GM12878 (cell line): ENCODE measurements around the gene SCGB3A2. TPM values are rescaled to one million over a fixed set of nuclear protein-coding genes. Genes with fewer than 3 reads are reported as not detected.

Source experiments
- ATAC-seq: fragments of 200-7000 bp; cut with Tn5 transposase; 3 replicates; pipeline ENCODE4 v1.9.1; 2020; ENCODE audit warnings: mild to moderate bottlenecking, moderate library complexity
- BruUV-seq: library from RNA; stranded (reverse); fragments of 400-500 nt; replicated peaks from 2 replicates; lab custom pipeline; 2021; lab: Mats Ljungman, UMichigan
- CTCF ChIA-PET: fragments of 300-600 bp; sonication (Branson Sonifier 250); formaldehyde crosslinking; extraction: SDS; loops from one replicate; lab custom pipeline; 2021; ENCODE audit warnings: inconsistent platforms; lab: Yijun Ruan, JAX
- POLR2A ChIA-PET: fragments of 350-600 bp; formaldehyde crosslinking; extraction: SDS; loops from one replicate; lab custom pipeline; 2021; ENCODE audit warnings: inconsistent platforms; lab: Charles Lee
- RAD21 ChIA-PET: fragments of 300-600 bp; sonication (Branson Sonifier 250); formaldehyde crosslinking; loops from one replicate; lab custom pipeline; 2023; ENCODE audit warnings: antibody characterized with exemption; ENCODE audit not compliant: unreplicated experiment; lab: Charles Lee
- SMC1A ChIA-PET: fragments of 300-600 bp; sonication (Branson Sonifier 250); formaldehyde crosslinking; loops from one replicate; lab custom pipeline; 2023; ENCODE audit not compliant: unreplicated experiment, uncharacterized antibody; lab: Charles Lee
- DNase-seq: peaks from one replicate; pipeline ENCODE4 v3.0.0-alpha.2; 2011; ENCODE audit warnings: low read depth, low spot score
- FAIRE-seq: peaks from 3 replicates; lab custom pipeline; 2011; peaks lifted over from hg19 to GRCh38; lab: Jason Lieb, UNC
- H2AFZ ChIP-seq: 2 replicates; pipeline ENCODE4 v1.6.0; 2011; ENCODE audit warnings: low read depth, low read length, control low read depth; ENCODE audit not compliant: control insufficient read depth
- H3K27ac ChIP-seq: 2 replicates; pipeline ENCODE4 v1.5.1; 2011; ENCODE audit warnings: control low read depth; ENCODE audit not compliant: control insufficient read depth, insufficient read depth
- H3K27me3 ChIP-seq, 2 experiments: replicated peaks in 1 of 2; 2 replicates each; pipeline versions ENCODE4 v1.6.0 to v1.6.1; 2011; ENCODE audit warnings: low read length in 1 of 2; ENCODE audit not compliant: control insufficient read depth in 2 of 2, insufficient read depth in 2 of 2
- H3K36me3 ChIP-seq, 2 experiments: 2 replicates each; pipeline ENCODE4 v1.5.1; 2011; ENCODE audit warnings: low read length in 1 of 2; ENCODE audit not compliant: control insufficient read depth in 2 of 2, insufficient read depth in 2 of 2
- H3K4me1 ChIP-seq: 2 replicates; pipeline ENCODE4 v1.6.1; 2011; ENCODE audit warnings: mild to moderate bottlenecking, low read length, moderate library complexity, mixed read lengths; ENCODE audit not compliant: control insufficient read depth, insufficient read depth
- H3K4me2 ChIP-seq: 2 replicates; pipeline ENCODE4 v1.6.0; 2011; ENCODE audit warnings: control low read depth; ENCODE audit not compliant: control insufficient read depth, insufficient read depth
- H3K4me3 ChIP-seq: fragments of 200-600 bp; sonication (generic); 2 replicates; pipeline ENCODE4 v1.5.1; 2016
- H3K79me2 ChIP-seq: 2 replicates; pipeline ENCODE4 v1.6.0; 2011; ENCODE audit warnings: low read length; ENCODE audit not compliant: control insufficient read depth, insufficient read depth
- H3K9ac ChIP-seq: 2 replicates; pipeline ENCODE4 v1.8.0; 2011; ENCODE audit warnings: low read length, control low read depth, mixed read lengths; ENCODE audit not compliant: control insufficient read depth, insufficient read depth
- H3K9me3 ChIP-seq: replicated peaks from 3 replicates; pipeline ENCODE4 v1.5.1; 2011; ENCODE audit warnings: mild to moderate bottlenecking, low read length; ENCODE audit not compliant: control insufficient read depth, insufficient read depth
- H4K20me1 ChIP-seq: 2 replicates; pipeline ENCODE4 v1.6.0; 2011; ENCODE audit not compliant: control insufficient read depth, insufficient read depth
- ASH2L ChIP-seq: fragments of 300-600, 200-600 bp; sonication (generic); IDR thresholded peaks from 2 replicates; pipeline ENCODE4 v1.6.1; 2017; ENCODE audit warnings: low read depth, mild to moderate bottlenecking, borderline replicate concordance
- CREB1 ChIP-seq: IDR thresholded peaks from 2 replicates; pipeline ENCODE4 v1.6.1; 2012; ENCODE audit warnings: low read depth, mild to moderate bottlenecking, inconsistent platforms
- ETV6 ChIP-seq, 2 experiments: fragments of 450-650 bp in 1 of 2; IDR thresholded peaks in 1 of 2; conservative IDR thresholded peaks in 1 of 2; 2 replicates each; pipeline ENCODE4 v1.6.1; 2014; ENCODE audit warnings: antibody characterized with exemption in 1 of 2, borderline replicate concordance in 1 of 2, low read depth in 1 of 2, mild to moderate bottlenecking in 1 of 2, moderate library complexity in 1 of 2
- JUNB ChIP-seq: IDR thresholded peaks from 2 replicates; pipeline ENCODE4 v1.6.1; 2016; ENCODE audit warnings: antibody characterized with exemption, mild to moderate bottlenecking
- KDM1A ChIP-seq: fragments of 200-600 bp; sonication (generic); IDR thresholded peaks from 2 replicates; pipeline ENCODE4 v1.6.1; 2016; ENCODE audit warnings: borderline replicate concordance
- NFYA ChIP-seq: IDR thresholded peaks from 2 replicates; pipeline ENCODE4 v1.6.1; 2011; ENCODE audit warnings: low read depth, mild to moderate bottlenecking, low read length, improper control_type of control experiment, borderline replicate concordance
- SP1 ChIP-seq: IDR thresholded peaks from one replicate; pipeline ENCODE4 v1.6.1; 2011; ENCODE audit warnings: low read depth, low read length
- SREBF1 ChIP-seq: IDR thresholded peaks from 2 replicates; pipeline ENCODE4 v1.6.1; 2012; ENCODE audit warnings: mild to moderate bottlenecking, low read length
- SREBF2 ChIP-seq: IDR thresholded peaks from 2 replicates; pipeline ENCODE4 v1.6.1; 2012; ENCODE audit warnings: mild to moderate bottlenecking, low read length
- SRF ChIP-seq, 2 experiments: IDR thresholded peaks; 2 replicates each; pipeline ENCODE4 v1.6.1; 2011; ENCODE audit warnings: low read depth in 2 of 2, low read length in 2 of 2, mild to moderate bottlenecking in 1 of 2, moderate library complexity in 1 of 2
- STAT3 ChIP-seq: IDR thresholded peaks from 2 replicates; pipeline ENCODE4 v1.6.1; 2011; ENCODE audit warnings: low read depth, low read length, improper control_type of control experiment
- ZBED1 ChIP-seq: IDR thresholded peaks from 2 replicates; pipeline ENCODE4 v1.6.1; 2016; ENCODE audit warnings: borderline replicate concordance
- ZNF217 ChIP-seq: fragments of 450-650 bp; IDR thresholded peaks from 2 replicates; pipeline ENCODE4 v1.6.1; 2017; ENCODE audit warnings: antibody characterized with exemption, mild to moderate bottlenecking
- ZNF24 ChIP-seq: fragments of 450-650 bp; IDR thresholded peaks from 2 replicates; pipeline ENCODE4 v1.6.1; 2017; ENCODE audit warnings: antibody characterized with exemption, mild to moderate bottlenecking
- ZSCAN29 ChIP-seq: fragments of 450-650 bp; IDR thresholded peaks from 2 replicates; pipeline ENCODE4 v1.6.1; 2017; ENCODE audit warnings: mild to moderate bottlenecking, moderate library complexity
- in situ Hi-C: fragments of 300-500 bp; cut with MboI; formaldehyde crosslinking; loops from 9 replicates; pipeline ENCODE4 v1.14.3; 2018; ENCODE audit warnings: mixed read lengths
- intact Hi-C: fragments of 100-400 bp; cut with micrococcal nuclease; formaldehyde crosslinking; loops from one replicate; pipeline ENCODE4 v1.14.2; 2022; ENCODE audit not compliant: unreplicated experiment
- polyA plus RNA-seq, 11 experiments: library from polyadenylated mRNA; depleted of rRNA in 4 of 11; unstranded in 6 of 11; stranded (reverse) in 5 of 11; fragments of >200 nt; fragmentation: Nextera tagmentation in 4 of 11; fragmentation: Illumina TruSeq in 1 of 11; extraction: Ambion mirVana in 4 of 11; extraction: Trizol in 1 of 11; gene quantifications; 1 replicate in 1 of 11; 2 replicates in 10 of 11; pipeline versions ENCODE4 v1.2.1 to v1.2.3, GENCODE V29; 2011 to 2016; ENCODE audit warnings: inconsistent platforms in 2 of 11, missing spikeins in 2 of 11, low read depth in 1 of 11
- total RNA-seq, 4 experiments: library from RNA; depleted of rRNA in 3 of 4; stranded (reverse); fragments of >200 nt in 3 of 4; fragmentation: Illumina TruSeq in 1 of 4; extraction: Trizol in 1 of 4; gene quantifications; 2 replicates each; pipeline versions ENCODE4 v1.2.1 to v1.2.3, GENCODE V29; 2013 to 2021
- TF ChIP-seq, protein P1 (sequence below): fragments of 450-650 bp; IDR thresholded peaks from 2 replicates; pipeline ENCODE4 v1.6.1; 2017; ENCODE audit warnings: mild to moderate bottlenecking, low read depth, inconsistent platforms; ENCODE audit not compliant: poor library complexity, severe bottlenecking
- TF ChIP-seq, protein P2 (sequence below): fragments of 450-650 bp; IDR thresholded peaks from 2 replicates; pipeline ENCODE4 v1.6.1; 2016; ENCODE audit warnings: mild to moderate bottlenecking
- TF ChIP-seq, protein P3 (sequence below): fragments of 450-650 bp; IDR thresholded peaks from 2 replicates; pipeline ENCODE4 v1.6.1; 2014; ENCODE audit warnings: mild to moderate bottlenecking

Gene SCGB3A2
- total and polyA plus RNA-seq, 10 of the 15 experiments (the other 5 are each of a cell fraction or from before 2014, with no cell fraction given), result 0.24 TPM; not detected in 9

DNA sequence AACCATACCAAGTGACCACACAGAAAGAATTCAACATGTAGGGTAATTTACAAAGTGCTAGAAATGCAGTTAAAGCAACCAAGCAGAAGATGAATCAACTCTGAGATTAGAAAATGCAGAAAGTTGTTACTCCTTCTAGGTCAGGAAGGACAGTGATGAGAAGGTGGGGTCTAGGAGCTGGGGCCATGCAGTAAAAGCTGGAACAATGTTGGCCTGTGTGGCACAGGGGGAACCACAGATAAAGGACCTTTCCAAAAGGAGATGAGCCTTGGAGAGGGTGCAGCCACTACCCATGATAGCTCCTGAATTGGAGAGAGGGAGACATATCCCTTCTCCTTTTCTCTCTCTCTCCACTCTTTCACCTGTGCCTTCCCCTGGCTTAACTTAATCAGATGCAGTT, 2.4 kb upstream of the SCGB3A2 start:
- TF ChIP-seq ZBED1 (no peak), ETV6 (conservative IDR thresholded peaks at IDR 0.05 in 1 of 2, IDR thresholded peaks at IDR 0.05 in 1 of 2; ENCODE audit: borderline replicate concordance in 1 of 2, low read depth in 1 of 2) (no peak), ASH2L (no peak), SREBF1 (no peak), NFYA (no peak), JUNB (no peak), SRF (IDR thresholded peaks at IDR 0.05; ENCODE audit: low read depth in 2 of 2, low read length in 2 of 2) (no peak), SREBF2 (no peak), SP1 (no peak), ZNF217 (no peak), CREB1 (no peak), ZSCAN29 (no peak), ZNF24 (no peak), STAT3 (no peak), KDM1A (no peak)
- TF ChIP-seq, protein P1, sequence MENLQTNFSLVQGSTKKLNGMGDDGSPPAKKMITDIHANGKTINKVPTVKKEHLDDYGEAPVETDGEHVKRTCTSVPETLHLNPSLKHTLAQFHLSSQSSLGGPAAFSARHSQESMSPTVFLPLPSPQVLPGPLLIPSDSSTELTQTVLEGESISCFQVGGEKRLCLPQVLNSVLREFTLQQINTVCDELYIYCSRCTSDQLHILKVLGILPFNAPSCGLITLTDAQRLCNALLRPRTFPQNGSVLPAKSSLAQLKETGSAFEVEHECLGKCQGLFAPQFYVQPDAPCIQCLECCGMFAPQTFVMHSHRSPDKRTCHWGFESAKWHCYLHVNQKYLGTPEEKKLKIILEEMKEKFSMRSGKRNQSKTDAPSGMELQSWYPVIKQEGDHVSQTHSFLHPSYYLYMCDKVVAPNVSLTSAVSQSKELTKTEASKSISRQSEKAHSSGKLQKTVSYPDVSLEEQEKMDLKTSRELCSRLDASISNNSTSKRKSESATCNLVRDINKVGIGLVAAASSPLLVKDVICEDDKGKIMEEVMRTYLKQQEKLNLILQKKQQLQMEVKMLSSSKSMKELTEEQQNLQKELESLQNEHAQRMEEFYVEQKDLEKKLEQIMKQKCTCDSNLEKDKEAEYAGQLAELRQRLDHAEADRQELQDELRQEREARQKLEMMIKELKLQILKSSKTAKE, result no peak
- TF ChIP-seq, protein P2, sequence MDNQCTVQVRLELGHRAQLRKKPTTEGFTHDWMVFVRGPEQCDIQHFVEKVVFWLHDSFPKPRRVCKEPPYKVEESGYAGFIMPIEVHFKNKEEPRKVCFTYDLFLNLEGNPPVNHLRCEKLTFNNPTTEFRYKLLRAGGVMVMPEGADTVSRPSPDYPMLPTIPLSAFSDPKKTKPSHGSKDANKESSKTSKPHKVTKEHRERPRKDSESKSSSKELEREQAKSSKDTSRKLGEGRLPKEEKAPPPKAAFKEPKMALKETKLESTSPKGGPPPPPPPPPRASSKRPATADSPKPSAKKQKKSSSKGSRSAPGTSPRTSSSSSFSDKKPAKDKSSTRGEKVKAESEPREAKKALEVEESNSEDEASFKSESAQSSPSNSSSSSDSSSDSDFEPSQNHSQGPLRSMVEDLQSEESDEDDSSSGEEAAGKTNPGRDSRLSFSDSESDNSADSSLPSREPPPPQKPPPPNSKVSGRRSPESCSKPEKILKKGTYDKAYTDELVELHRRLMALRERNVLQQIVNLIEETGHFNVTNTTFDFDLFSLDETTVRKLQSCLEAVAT, result no peak
- TF ChIP-seq, protein P3, sequence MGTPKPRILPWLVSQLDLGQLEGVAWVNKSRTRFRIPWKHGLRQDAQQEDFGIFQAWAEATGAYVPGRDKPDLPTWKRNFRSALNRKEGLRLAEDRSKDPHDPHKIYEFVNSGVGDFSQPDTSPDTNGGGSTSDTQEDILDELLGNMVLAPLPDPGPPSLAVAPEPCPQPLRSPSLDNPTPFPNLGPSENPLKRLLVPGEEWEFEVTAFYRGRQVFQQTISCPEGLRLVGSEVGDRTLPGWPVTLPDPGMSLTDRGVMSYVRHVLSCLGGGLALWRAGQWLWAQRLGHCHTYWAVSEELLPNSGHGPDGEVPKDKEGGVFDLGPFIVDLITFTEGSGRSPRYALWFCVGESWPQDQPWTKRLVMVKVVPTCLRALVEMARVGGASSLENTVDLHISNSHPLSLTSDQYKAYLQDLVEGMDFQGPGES, result no peak
- no peak overlapping the region for H2AFZ ChIP-seq
- ChIA-PET RAD21 (no interaction called here), POLR2A (no interaction called here), CTCF (no interaction called here), SMC1A (no interaction called here)
- no peak overlapping the region for H3K9ac ChIP-seq
- BruUV-seq, result no TSS peak
- intact Hi-C loops, result no loop called here
- H3K79me2 ChIP-seq, result no peaks in the 10 kb centered on the region
- H4K20me1 ChIP-seq, result no peaks in the 10 kb centered on the region
- FAIRE-seq, result no peak
- no peak for DNase-seq
- no peaks in the 10 kb centered on the region for H3K36me3 ChIP-seq
- no peak overlapping the region for H3K4me3 ChIP-seq
- no peak overlapping the region for H3K27ac ChIP-seq
- no peak for ATAC-seq
- no peaks in the 10 kb centered on the region for H3K4me1 ChIP-seq
- H3K27me3 ChIP-seq, result peaks cover 0 to 3% of the 10 kb centered on the region in 2 experiments; a peak in 1 of 4 replicates
- H3K4me2 ChIP-seq, result no peak overlapping the region
- H3K9me3 ChIP-seq, result no peaks in the 10 kb centered on the region
- in situ Hi-C loops, result no loop called here
